ENCODE results near the gene DOCK2.

Gene DOCK2

DNA sequence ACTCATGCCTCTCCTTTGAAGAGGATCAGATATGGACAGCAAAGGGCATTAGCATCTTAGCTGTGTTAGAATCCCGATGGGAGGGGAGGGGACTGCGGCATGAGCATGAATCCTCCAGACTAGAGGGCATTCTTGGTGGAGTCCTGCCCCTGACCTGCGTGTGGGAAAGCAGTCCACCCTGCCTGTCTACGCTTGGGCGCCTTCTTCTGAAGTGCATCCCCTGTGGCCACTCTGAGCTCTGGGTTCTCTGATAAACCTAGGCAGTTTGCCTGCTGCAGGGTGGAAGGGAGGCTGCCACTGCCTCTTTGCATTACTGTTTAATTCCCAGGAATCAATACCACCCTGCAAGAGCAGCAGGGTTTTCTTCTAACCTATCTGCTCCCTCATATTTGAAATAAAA is 173.9 kb downstream of the DOCK2 start:
- in situ Hi-C loops (cut with MboI; ENCODE audit: low sequenced_read_pairs, unreplicated experiment): no loop called here
- no peak for DNase-seq (ENCODE audit: low spot score)
- TF ChIP-seq, protein P1, sequence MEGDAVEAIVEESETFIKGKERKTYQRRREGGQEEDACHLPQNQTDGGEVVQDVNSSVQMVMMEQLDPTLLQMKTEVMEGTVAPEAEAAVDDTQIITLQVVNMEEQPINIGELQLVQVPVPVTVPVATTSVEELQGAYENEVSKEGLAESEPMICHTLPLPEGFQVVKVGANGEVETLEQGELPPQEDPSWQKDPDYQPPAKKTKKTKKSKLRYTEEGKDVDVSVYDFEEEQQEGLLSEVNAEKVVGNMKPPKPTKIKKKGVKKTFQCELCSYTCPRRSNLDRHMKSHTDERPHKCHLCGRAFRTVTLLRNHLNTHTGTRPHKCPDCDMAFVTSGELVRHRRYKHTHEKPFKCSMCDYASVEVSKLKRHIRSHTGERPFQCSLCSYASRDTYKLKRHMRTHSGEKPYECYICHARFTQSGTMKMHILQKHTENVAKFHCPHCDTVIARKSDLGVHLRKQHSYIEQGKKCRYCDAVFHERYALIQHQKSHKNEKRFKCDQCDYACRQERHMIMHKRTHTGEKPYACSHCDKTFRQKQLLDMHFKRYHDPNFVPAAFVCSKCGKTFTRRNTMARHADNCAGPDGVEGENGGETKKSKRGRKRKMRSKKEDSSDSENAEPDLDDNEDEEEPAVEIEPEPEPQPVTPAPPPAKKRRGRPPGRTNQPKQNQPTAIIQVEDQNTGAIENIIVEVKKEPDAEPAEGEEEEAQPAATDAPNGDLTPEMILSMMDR (IDR thresholded peaks at IDR 0.05; ENCODE audit: borderline replicate concordance, control extremely low read depth, extremely low read depth, insufficient read depth, missing control alignments): no peak

DNA sequence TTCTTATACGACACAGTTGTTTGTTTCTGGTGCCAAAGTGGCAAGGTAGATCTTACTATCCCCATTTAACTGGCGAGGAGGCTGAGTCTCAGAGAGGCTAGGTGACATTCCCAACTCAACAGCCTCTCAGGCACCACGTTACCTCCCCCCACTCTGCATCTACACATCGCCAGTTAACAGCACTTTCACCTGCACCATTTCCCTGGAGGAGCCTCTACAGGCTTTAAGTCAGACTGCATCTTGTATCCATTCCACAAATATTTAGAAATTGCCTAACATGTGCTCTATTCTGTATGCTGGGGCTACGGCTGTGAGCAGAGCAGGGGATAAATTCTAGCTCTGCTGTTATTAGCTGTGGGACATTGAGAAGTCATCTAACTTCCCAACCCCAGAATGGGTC is 174.6 kb downstream of the DOCK2 start:
- TF ChIP-seq, protein P1 (IDR thresholded peaks at IDR 0.05; ENCODE audit: borderline replicate concordance, control extremely low read depth, extremely low read depth, insufficient read depth, missing control alignments): no peak
- in situ Hi-C loops (cut with MboI; ENCODE audit: low sequenced_read_pairs, unreplicated experiment): no loop called here
- no peak for DNase-seq (ENCODE audit: low spot score)

DNA sequence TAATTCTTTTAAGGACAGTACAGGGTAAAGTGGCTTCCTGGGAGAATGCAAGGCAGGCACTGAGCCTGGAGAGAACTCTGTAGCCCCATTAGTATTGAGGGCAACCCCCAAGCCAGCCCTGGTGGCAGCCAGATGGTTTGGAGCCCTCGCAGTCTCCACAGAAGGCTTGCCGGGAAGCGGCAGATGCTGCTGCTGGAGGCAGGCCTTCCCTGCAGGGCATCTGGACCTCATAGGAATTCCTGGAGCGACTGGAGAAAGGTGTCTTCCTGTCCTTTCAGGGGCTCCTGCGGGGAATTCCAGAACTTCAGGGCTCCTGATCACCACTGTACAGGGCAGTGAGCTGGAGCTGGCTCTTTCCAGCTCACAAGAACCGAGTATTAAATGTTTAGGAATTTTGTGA is 175.7 kb downstream of the DOCK2 start:
- TF ChIP-seq, protein P1 (IDR thresholded peaks at IDR 0.05; ENCODE audit: borderline replicate concordance, control extremely low read depth, extremely low read depth, insufficient read depth, missing control alignments): no peak
- no peak for DNase-seq (ENCODE audit: low spot score)
- in situ Hi-C loops (cut with MboI; ENCODE audit: low sequenced_read_pairs, unreplicated experiment): no loop called here

- in situ Hi-C loops (cut with MboI; ENCODE audit: low sequenced_read_pairs, unreplicated experiment): no loop called here
- TF ChIP-seq, protein P1 (IDR thresholded peaks at IDR 0.05; ENCODE audit: borderline replicate concordance, control extremely low read depth, extremely low read depth, insufficient read depth, missing control alignments): no peak
- no peak for DNase-seq (ENCODE audit: low spot score)
Measured at GRCh38 chr5:169814045-169814444, 177.0 kb downstream of the DOCK2 start.

GRCh38 chr5:169814522-169814921 is 177.4 kb downstream of the DOCK2 start:
- in situ Hi-C loops (cut with MboI; ENCODE audit: low sequenced_read_pairs, unreplicated experiment): no loop called here
- no peak for DNase-seq (ENCODE audit: low spot score)
- TF ChIP-seq, protein P1 (IDR thresholded peaks at IDR 0.05; ENCODE audit: borderline replicate concordance, control extremely low read depth, extremely low read depth, insufficient read depth, missing control alignments): no peak

GRCh38 chr5:169817031-169817430 is 180.0 kb downstream of the DOCK2 start:
- in situ Hi-C loops (cut with MboI; ENCODE audit: low sequenced_read_pairs, unreplicated experiment): no loop called here
- DNase-seq (ENCODE audit: low spot score): no peak
- TF ChIP-seq, protein P1 (IDR thresholded peaks at IDR 0.05; ENCODE audit: borderline replicate concordance, control extremely low read depth, extremely low read depth, insufficient read depth, missing control alignments): no peak

DNA sequence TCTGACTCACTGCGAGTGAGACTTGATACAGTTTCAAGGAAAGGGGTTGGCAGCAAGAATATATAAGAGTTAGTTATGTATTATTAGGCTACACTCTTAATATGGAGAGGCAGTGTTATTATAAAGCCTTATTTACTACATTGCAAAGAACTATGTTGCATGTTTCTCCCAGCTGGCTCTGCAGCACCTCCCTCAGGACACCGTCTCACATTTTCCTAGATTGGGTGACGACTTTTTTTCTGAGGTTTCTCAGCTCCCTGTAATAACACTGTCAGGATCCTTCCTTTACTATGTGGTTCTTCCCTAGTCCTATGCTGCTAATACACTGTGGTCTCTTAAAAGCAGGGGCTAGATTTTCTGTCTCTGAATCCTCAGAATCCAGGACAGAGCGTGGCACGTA is 189.5 kb downstream of the DOCK2 start:
- no peak for DNase-seq (ENCODE audit: low spot score)
- in situ Hi-C loops (cut with MboI; ENCODE audit: low sequenced_read_pairs, unreplicated experiment): no loop called here
- TF ChIP-seq, protein P1 (IDR thresholded peaks at IDR 0.05; ENCODE audit: borderline replicate concordance, control extremely low read depth, extremely low read depth, insufficient read depth, missing control alignments): no peak

Data from GM13976 (cell line).